HCT116 (cell line): ENCODE data around the gene PIGP. TPM values are rescaled to one million over a fixed set of nuclear protein-coding genes. Genes with fewer than 3 reads are reported as not detected.

ENCODE experiments used
- ATAC-seq: fragments of 200-7000 bp; cut with Tn5 transposase; 2 replicates; pipeline ENCODE4 v1.9.1; 2020; ENCODE audit warnings: mild to moderate bottlenecking, moderate library complexity
- BruUV-seq: library from RNA; stranded (reverse); fragments of 400-500 nt; replicated peaks from 2 replicates; lab custom pipeline; 2021; lab: Mats Ljungman, UMichigan
- CTCF ChIA-PET: fragments of 300-600 bp; sonication (Branson Sonifier 250); formaldehyde crosslinking; loops from one replicate; lab custom pipeline; 2021; ENCODE audit warnings: antibody characterized with exemption; lab: Charles Lee
- POLR2A ChIA-PET: fragments of 300-600, 350-600 bp; sonication (Branson Sonifier 250); formaldehyde crosslinking; loops from one replicate; lab custom pipeline; 2021; ENCODE audit warnings: antibody characterized with exemption; lab: Charles Lee
- RAD21 ChIA-PET, 2 experiments: fragments of 300-600 bp; sonication (Branson Sonifier 250); formaldehyde crosslinking; loops; one replicate each; lab custom pipeline; 2023; ENCODE audit warnings: low total read pairs in 2 of 2; ENCODE audit not compliant: uncharacterized antibody in 2 of 2, unreplicated experiment in 2 of 2, low non-redundant PET in 1 of 2; lab: Charles Lee
- DNase-seq: peaks from one replicate; pipeline ENCODE4 v3.0.0-alpha.2; 2010; ENCODE audit warnings: low read depth, low spot score
- H2AFZ ChIP-seq: fragments of 200-600 bp; shearing (Covaris generic), sonication (generic); 2 replicates; pipeline ENCODE4 v1.6.1; 2017; ENCODE audit warnings: low read depth, mixed run types, mixed read lengths, antibody characterized with exemption, low read length; ENCODE audit not compliant: poor library complexity, severe bottlenecking
- H3K27ac ChIP-seq: 2 replicates; pipeline ENCODE4 v1.5.1; 2012; ENCODE audit warnings: low read depth, low read length
- H3K27me3 ChIP-seq: fragments of 200-600 bp; sonication (generic); 2 replicates; pipeline ENCODE4 v1.6.1; 2016; ENCODE audit warnings: mixed run types, low read length, mixed read lengths; ENCODE audit not compliant: insufficient read depth
- H3K36me3 ChIP-seq, 2 experiments: fragments of 200-500 bp in 1 of 2; fragments of 200-600 bp in 1 of 2; sonication (Bioruptor generic) in 1 of 2; sonication (generic) in 1 of 2; 2 replicates each; pipeline versions ENCODE4 v1.5.1 to v1.6.1; 2014 to 2016; ENCODE audit warnings: low read length in 2 of 2, inconsistent platforms in 1 of 2, mixed read lengths in 1 of 2, mixed run types in 1 of 2; ENCODE audit not compliant: insufficient read depth in 2 of 2, control insufficient read depth in 1 of 2
- H3K4me1 ChIP-seq, 2 experiments: fragments of 200-600 bp in 1 of 2; sonication (generic) in 1 of 2; 2 replicates each; pipeline versions ENCODE4 v1.5.1 to v1.6.1; 2012 to 2017; ENCODE audit warnings: low read length in 2 of 2, inconsistent platforms in 1 of 2, mild to moderate bottlenecking in 1 of 2, mixed read lengths in 1 of 2, mixed run types in 1 of 2, moderate library complexity in 1 of 2; ENCODE audit not compliant: insufficient read depth in 2 of 2, control insufficient read depth in 1 of 2
- H3K4me2 ChIP-seq: fragments of 200-600 bp; sonication (generic); 2 replicates; pipeline ENCODE4 v1.6.1; 2017; ENCODE audit warnings: mixed run types, low read length, mixed read lengths
- H3K4me3 ChIP-seq, 2 experiments: fragments of 200-600 bp in 1 of 2; sonication (generic) in 1 of 2; replicated peaks in 1 of 2; 2 replicates each; pipeline ENCODE4 v1.5.1; 2011 to 2016; ENCODE audit warnings: low read length in 2 of 2, control low read depth in 1 of 2, low read depth in 1 of 2, mild to moderate bottlenecking in 1 of 2, mixed read lengths in 1 of 2, mixed run types in 1 of 2
- H3K79me2 ChIP-seq: fragments of 200-600 bp; sonication (generic); 2 replicates; pipeline ENCODE4 v1.6.1; 2017; ENCODE audit warnings: mild to moderate bottlenecking, mixed run types, low read length, moderate library complexity, mixed read lengths; ENCODE audit not compliant: insufficient read depth
- H3K9ac ChIP-seq: fragments of 200-600 bp; sonication (generic); 2 replicates; pipeline ENCODE4 v1.6.1; 2016; ENCODE audit warnings: low read length, mixed read lengths
- H3K9me2 ChIP-seq: fragments of 200-600 bp; sonication (generic), shearing (Covaris generic); 2 replicates; pipeline ENCODE4 v1.6.1; 2017; ENCODE audit warnings: mixed run types, mild to moderate bottlenecking, moderate library complexity; ENCODE audit not compliant: insufficient read depth
- H3K9me3 ChIP-seq, 2 experiments: fragments of 200-500 bp in 1 of 2; fragments of 200-600 bp in 1 of 2; sonication (Bioruptor generic) in 1 of 2; sonication (generic) in 1 of 2; 2 replicates each; pipeline ENCODE4 v1.6.1; 2014 to 2017; ENCODE audit warnings: low read length in 2 of 2, mixed read lengths in 2 of 2, inconsistent platforms in 1 of 2, low read depth in 1 of 2, mild to moderate bottlenecking in 1 of 2, mixed run types in 1 of 2, moderate library complexity in 1 of 2; ENCODE audit not compliant: control insufficient read depth in 1 of 2, insufficient read depth in 1 of 2
- H4K20me1 ChIP-seq: fragments of 200-600 bp; sonication (generic), shearing (Covaris generic); 2 replicates; pipeline ENCODE4 v1.6.1; 2017; ENCODE audit warnings: mixed run types, mild to moderate bottlenecking, moderate library complexity; ENCODE audit not compliant: insufficient read depth
- ATF3 ChIP-seq: IDR thresholded peaks from 2 replicates; pipeline ENCODE4 v1.6.1; 2012
- CBX3 ChIP-seq: IDR thresholded peaks from 2 replicates; pipeline ENCODE4 v1.6.1; 2012; ENCODE audit warnings: low read depth
- EGR1 ChIP-seq: IDR thresholded peaks from 2 replicates; pipeline ENCODE4 v1.6.1; 2012; ENCODE audit warnings: low read depth
- ELF1 ChIP-seq: IDR thresholded peaks from 2 replicates; pipeline ENCODE4 v1.6.1; 2012; ENCODE audit warnings: low read depth, borderline replicate concordance
- EZH2 ChIP-seq: fragments of 200-600 bp; sonication (generic); IDR thresholded peaks from 2 replicates; pipeline ENCODE4 v1.6.1; 2017; ENCODE audit warnings: antibody characterized with exemption, mixed run types
- EZH2phosphoT487 ChIP-seq: fragments of 200-600 bp; IDR thresholded peaks from 2 replicates; pipeline ENCODE4 v1.6.1; 2018; ENCODE audit warnings: antibody characterized with exemption, borderline replicate concordance
- MAX ChIP-seq: IDR thresholded peaks from 2 replicates; pipeline ENCODE4 v1.6.1; 2012
- POLR2A ChIP-seq: IDR thresholded peaks from 2 replicates; pipeline ENCODE4 v1.7.0; 2011; ENCODE audit warnings: borderline replicate concordance; ENCODE audit not compliant: insufficient read depth, insufficient read length; ENCODE audit errors: extremely low read depth
- SIN3A ChIP-seq: IDR thresholded peaks from 2 replicates; pipeline ENCODE4 v1.6.1; 2012; ENCODE audit warnings: low read depth
- SP1 ChIP-seq: IDR thresholded peaks from 2 replicates; pipeline ENCODE4 v1.6.1; 2012; ENCODE audit warnings: low read depth
- SRF ChIP-seq: IDR thresholded peaks from 2 replicates; pipeline ENCODE4 v1.6.1; 2012; ENCODE audit warnings: low read depth
- YY1 ChIP-seq: IDR thresholded peaks from 2 replicates; pipeline ENCODE4 v1.6.1; 2011; ENCODE audit warnings: low read length, low read depth, moderate library complexity, mild to moderate bottlenecking; ENCODE audit not compliant: insufficient replicate concordance; ENCODE audit errors: extremely low read depth
- ZNF274 ChIP-seq: fragments of 200-500 bp; sonication (Bioruptor generic); IDR thresholded peaks from 2 replicates; pipeline ENCODE4 v1.6.1; 2014; ENCODE audit warnings: mild to moderate bottlenecking, low read depth, low read length, inconsistent platforms
- intact Hi-C: fragments of 100-400 bp; cut with micrococcal nuclease; formaldehyde crosslinking; loops from 2 replicates; pipeline ENCODE4 v1.10.0; 2022
- total RNA-seq: library from RNA; stranded (reverse); gene quantifications from one replicate; pipeline ENCODE4 v1.2.1, GENCODE V29; 2021; ENCODE audit not compliant: unreplicated experiment
- TF ChIP-seq, protein P1 (sequence below), 3 experiments: fragments of 200-600 bp in 1 of 3; sonication (generic) in 1 of 3; IDR thresholded peaks in 2 of 3; conservative IDR thresholded peaks in 1 of 3; 2 replicates each; pipeline ENCODE4 v1.5.1; 2012 to 2017; ENCODE audit warnings: low read depth in 2 of 3, low read length in 2 of 3, antibody characterized with exemption in 1 of 3, borderline replicate concordance in 1 of 3, control low read depth in 1 of 3, mild to moderate bottlenecking in 1 of 3, mixed read lengths in 1 of 3, mixed run types in 1 of 3, moderate library complexity in 1 of 3; ENCODE audit not compliant: insufficient read depth in 1 of 3

The PIGP gene
- total RNA-seq, 1 experiment from 2014 or later, result 23.5 TPM

DNA sequence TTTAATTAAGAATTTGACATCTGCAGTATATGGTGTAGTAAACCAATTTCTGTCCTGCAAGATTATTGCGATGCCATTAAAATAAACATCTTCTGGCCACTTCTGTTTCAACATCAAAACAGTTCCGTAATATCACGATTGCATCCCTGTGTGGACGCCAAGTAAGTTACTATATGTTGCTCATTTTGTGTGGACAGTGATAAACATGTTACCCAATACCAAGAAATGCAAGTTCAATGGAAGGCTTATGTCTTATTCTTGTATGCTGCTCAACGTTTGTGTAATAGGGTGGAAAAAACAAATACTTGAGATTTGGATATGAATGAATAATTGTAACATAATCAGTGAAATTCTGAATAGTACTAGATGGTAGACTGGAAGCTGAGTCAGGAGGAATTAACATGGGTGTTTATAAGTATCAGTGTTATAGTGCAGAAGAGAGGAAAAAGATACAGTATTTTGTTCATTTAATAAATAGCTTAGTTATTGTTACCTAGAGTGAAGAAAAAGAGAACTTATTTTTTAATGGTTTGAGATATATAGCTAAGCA, 15.4 kb upstream of the PIGP start:
- Histone ChIP-seq H3K4me2 (no peak overlapping the region), H3K79me2 (peaks cover 82% of the 10 kb centered on the region), H3K27ac (no peak overlapping the region), H3K4me3 (no peak overlapping the region), H3K36me3 (peaks cover 4 to 10% of the 10 kb centered on the region in 2 experiments; a peak in 2 of 4 replicates), H2AFZ (no peak overlapping the region), H3K9me2 (no peaks in the 10 kb centered on the region), H3K4me1 (peaks cover 3 to 9% of the 10 kb centered on the region in 2 experiments; a peak in 2 of 4 replicates), H3K27me3 (no peaks in the 10 kb centered on the region), H3K9ac (no peak overlapping the region), H4K20me1 (0 out of 2 replicates have a peak, but pooled peaks cover 3% of the 10 kb centered on the region), H3K9me3 (no peaks in the 10 kb centered on the region)
- POLR2A ChIA-PET, result no interaction called here
- no peak for ATAC-seq
- RAD21 ChIA-PET, result no interaction called here
- intact Hi-C loops, result no loop called here
- TF ChIP-seq ELF1 (no peak), CBX3 (no peak), EGR1 (no peak), YY1 (no peak), MAX (no peak), ZNF274 (no peak), EZH2 (no peak), SRF (no peak), ATF3 (no peak), SP1 (no peak), EZH2phosphoT487 (no peak), POLR2A (no peak), SIN3A (no peak)
- TF ChIP-seq, protein P1, sequence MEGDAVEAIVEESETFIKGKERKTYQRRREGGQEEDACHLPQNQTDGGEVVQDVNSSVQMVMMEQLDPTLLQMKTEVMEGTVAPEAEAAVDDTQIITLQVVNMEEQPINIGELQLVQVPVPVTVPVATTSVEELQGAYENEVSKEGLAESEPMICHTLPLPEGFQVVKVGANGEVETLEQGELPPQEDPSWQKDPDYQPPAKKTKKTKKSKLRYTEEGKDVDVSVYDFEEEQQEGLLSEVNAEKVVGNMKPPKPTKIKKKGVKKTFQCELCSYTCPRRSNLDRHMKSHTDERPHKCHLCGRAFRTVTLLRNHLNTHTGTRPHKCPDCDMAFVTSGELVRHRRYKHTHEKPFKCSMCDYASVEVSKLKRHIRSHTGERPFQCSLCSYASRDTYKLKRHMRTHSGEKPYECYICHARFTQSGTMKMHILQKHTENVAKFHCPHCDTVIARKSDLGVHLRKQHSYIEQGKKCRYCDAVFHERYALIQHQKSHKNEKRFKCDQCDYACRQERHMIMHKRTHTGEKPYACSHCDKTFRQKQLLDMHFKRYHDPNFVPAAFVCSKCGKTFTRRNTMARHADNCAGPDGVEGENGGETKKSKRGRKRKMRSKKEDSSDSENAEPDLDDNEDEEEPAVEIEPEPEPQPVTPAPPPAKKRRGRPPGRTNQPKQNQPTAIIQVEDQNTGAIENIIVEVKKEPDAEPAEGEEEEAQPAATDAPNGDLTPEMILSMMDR (IDR thresholded peaks at IDR 0.05 in 2 of 3, conservative IDR thresholded peaks at IDR 0.05 in 1 of 3; ENCODE audit: borderline replicate concordance in 1 of 3, insufficient read depth in 1 of 3, low read depth in 2 of 3, low read length in 2 of 3), result no peak
- CTCF ChIA-PET, result interaction anchor here (0.8 kb wide), 1 partner anchor 112 kb away, joined by 3 read pairs; no protein-coding TSS in a partner anchor
- no peak for DNase-seq
- no TSS peak for BruUV-seq
